Astrocyte (in vitro differentiated cells and primary cell): ENCODE results near the gene MDH1.

Source experiments
- CTCF ChIP-seq: IDR thresholded peaks from 2 replicates; pipeline ENCODE4 v1.5.1; 2011; ENCODE audit warnings: low read depth, mild to moderate bottlenecking, inconsistent platforms, low read length, moderate library complexity; ENCODE audit not compliant: insufficient read depth
- EZH2 ChIP-seq: IDR thresholded peaks from 2 replicates; pipeline ENCODE4 v1.6.1; 2012; ENCODE audit warnings: mild to moderate bottlenecking, low read length, inconsistent platforms; ENCODE audit not compliant: insufficient read depth

- TF ChIP-seq CTCF = no peak
- TF ChIP-seq EZH2 = no peak
These were observed 42.7 kb downstream of the MDH1 start for GRCh38 chr2:63631501-63631900.
